K562 (cell line): Measurements from ENCODE around the gene IL17RC. TPM values are rescaled to one million over a fixed set of nuclear protein-coding genes. Genes with fewer than 3 reads are reported as not detected.

Source experiments
- E2F3 ChIP-seq: fragments of 250-450 bp; sonication (Bioruptor Pico); IDR thresholded peaks from 2 replicates; pipeline ENCODE4 v1.4.0; 2020; ENCODE audit warnings: mild to moderate bottlenecking
- ETS2 ChIP-seq: IDR thresholded peaks from 2 replicates; pipeline ENCODE4 v1.6.1; 2016; ENCODE audit warnings: borderline replicate concordance, missing genetic modification characterization, mild to moderate bottlenecking, moderate library complexity, missing compliant biosample characterization; ENCODE audit not compliant: poor library complexity, severe bottlenecking
- GTF2F1 ChIP-seq: IDR thresholded peaks from 2 replicates; pipeline ENCODE4 v1.6.1; 2011; ENCODE audit warnings: low read depth, low read length, improper control_type of control experiment
- IRF2 ChIP-seq: sonication (generic); formaldehyde crosslinking; IDR thresholded peaks from 2 replicates; pipeline ENCODE4 v1.8.1; 2022; ENCODE audit warnings: mild to moderate bottlenecking, missing genetic modification reagents
- LCOR ChIP-seq: sonication (generic); formaldehyde crosslinking; IDR thresholded peaks from 2 replicates; pipeline ENCODE4 v1.8.0; 2022; ENCODE audit warnings: mild to moderate bottlenecking, missing genetic modification reagents
- MAFG ChIP-seq: fragments of 450-650 bp; conservative IDR thresholded peaks from 2 replicates; pipeline ENCODE4 v1.6.1; 2016; ENCODE audit warnings: missing genetic modification characterization, missing compliant biosample characterization
- POLR2A ChIP-seq: fragments of 450-650 bp; conservative IDR thresholded peaks from 2 replicates; pipeline ENCODE4 v1.6.1; 2016
- RREB1 ChIP-seq: fragments of 250-450 bp; sonication (Bioruptor Pico); IDR thresholded peaks from 2 replicates; pipeline ENCODE4 v1.4.0; 2020
- SP1 ChIP-seq: sonication (generic); formaldehyde crosslinking; IDR thresholded peaks from 2 replicates; pipeline ENCODE4 v1.8.1; 2022; ENCODE audit warnings: mild to moderate bottlenecking, missing genetic modification reagents
- TAF7 ChIP-seq: fragments of 450-650 bp; IDR thresholded peaks from 2 replicates; pipeline ENCODE4 v1.6.1; 2016; ENCODE audit warnings: missing genetic modification characterization, missing compliant biosample characterization
- TRIM28 ChIP-seq: fragments of 450-650 bp; IDR thresholded peaks from 2 replicates; pipeline ENCODE4 v1.6.1; 2017
- TSHZ1 ChIP-seq: fragments of 250-450 bp; sonication (Bioruptor Pico); IDR thresholded peaks from 2 replicates; pipeline ENCODE4 v1.4.0; 2020; ENCODE audit warnings: mild to moderate bottlenecking, moderate library complexity
- ZBTB11 ChIP-seq, 3 experiments: fragments of 200-800 bp in 1 of 3; fragments of 250-450 bp in 1 of 3; fragments of 450-650 bp in 1 of 3; sonication (Bioruptor Pico) in 1 of 3; sonication (Bioruptor generic) in 1 of 3; formaldehyde crosslinking in 1 of 3; IDR thresholded peaks; 2 replicates each; pipeline versions ENCODE4 v1.6.1 to v1.8.0; 2016 to 2022; ENCODE audit warnings: mild to moderate bottlenecking in 2 of 3, missing genetic modification characterization in 2 of 3, missing compliant biosample characterization in 1 of 3, moderate library complexity in 1 of 3
- ZNF324 ChIP-seq: fragments of 250-450 bp; sonication (Bioruptor Pico); IDR thresholded peaks from 2 replicates; pipeline ENCODE4 v1.4.0; 2020; ENCODE audit warnings: mild to moderate bottlenecking
- polyA plus RNA-seq, 8 experiments: library from polyadenylated mRNA; depleted of rRNA in 4 of 8; stranded (reverse) in 5 of 8; unstranded in 3 of 8; fragments of >200 nt; fragmentation: Nextera tagmentation in 2 of 8; fragmentation: Illumina TruSeq in 1 of 8; extraction: Ambion mirVana in 2 of 8; extraction: Trizol in 1 of 8; gene quantifications; 2 replicates each; pipeline versions ENCODE4 v1.2.1 to v1.2.3, GENCODE V29; 2011 to 2014; ENCODE audit warnings: inconsistent platforms in 1 of 8, missing spikeins in 1 of 8
- total RNA-seq, 7 experiments: library from RNA; depleted of rRNA in 6 of 7; stranded (reverse); fragments of >200 nt in 6 of 7; fragmentation: Illumina TruSeq in 2 of 7; extraction: Trizol in 2 of 7; gene quantifications; 2 replicates each; pipeline versions ENCODE4 v1.2.1 to v1.2.3, GENCODE V29; 2011 to 2021; ENCODE audit warnings: low replicate concordance in 1 of 7

Gene IL17RC
- total and polyA plus RNA-seq, 9 of the 15 experiments (the other 6 are each of a cell fraction or from before 2014, with no cell fraction given), result 0.15 to 11.4 (median 7.1) TPM; not detected in 1

GRCh38 chr3:9890249-9891071, 26.4 kb upstream of the IL17RC start, which contains the start of gene JAGN1 (continued):
- peak; percentile 93 for TF ChIP-seq TAF7 (tag)
- peak; percentile 48; the same call in 1 of the 2 replicates for TF ChIP-seq LCOR (CRISPR knock-in tag)
- peak; percentile 98 for TF ChIP-seq POLR2A
- TF ChIP-seq MAFG (tag), result no peak
- no peak for TF ChIP-seq TSHZ1
- peak in 2 of 3 experiments; percentile 13 to 84; a peak in 1 of 6 replicates for TF ChIP-seq ZBTB11 (CRISPR knock-in tag; IDR thresholded peaks at IDR 0.05)
- TF ChIP-seq GTF2F1, result peak; percentile 70; the same call in 1 of the 2 replicates
- no peak for TF ChIP-seq ZNF324 (CRISPR knock-in tag)
- TF ChIP-seq E2F3 (CRISPR knock-in tag), result 0 out of 2 replicates have a peak, but pooled peaks have one; percentile 37
- TF ChIP-seq ETS2 (tag), result no peak
- TF ChIP-seq RREB1 (CRISPR knock-in tag), result peak; percentile 81; the same call in 1 of the 2 replicates
- peak; percentile 15 for TF ChIP-seq SP1 (CRISPR knock-in tag)
- no peak for TF ChIP-seq IRF2
- peak; percentile 33; the same call in 1 of the 2 replicates for TF ChIP-seq TRIM28
